Testis (tissue), 3 donors: ENCODE results near the gene CPEB4. TPM values are rescaled to one million over a fixed set of nuclear protein-coding genes. Genes with fewer than 3 reads are reported as not detected.
A peak's percentile ranks its signal among the peaks of the same experiment; 100 is the strongest.

Experiments
- DNase-seq: peaks from one replicate; pipeline ENCODE4 v3.0.0-alpha.2; 2019
- H3K27ac ChIP-seq, 2 donors: fragments of 200-600 bp; sonication (generic); one replicate each; pipeline ENCODE4 v1.5.1; 2019
- H3K27me3 ChIP-seq: fragments of 200-600 bp; sonication (generic); one replicate; pipeline ENCODE4 v1.5.1; 2019
- H3K36me3 ChIP-seq: fragments of 200-600 bp; sonication (generic); one replicate; pipeline ENCODE4 v1.5.1; 2017; ENCODE audit warnings: low read depth; ENCODE audit errors: missing control alignments
- H3K4me1 ChIP-seq: fragments of 200-600 bp; sonication (generic); one replicate; pipeline ENCODE4 v1.5.1; 2019
- H3K4me3 ChIP-seq, 2 donors: fragments of 200-600 bp; sonication (generic); one replicate each; pipeline ENCODE4 v1.5.1; 2017 to 2019
- H3K9me3 ChIP-seq: fragments of 200-600 bp; sonication (generic); one replicate; pipeline ENCODE4 v1.5.1; 2017
- CTCF ChIP-seq, 3 experiments: fragments of 450-650 bp in 2 of 3; fragments of 200-600 bp in 1 of 3; sonication (generic) in 1 of 3; IDR thresholded peaks; one replicate each; pipeline ENCODE4 v1.5.1; 2016 to 2019; ENCODE audit warnings: antibody characterized with exemption in 3 of 3, mild to moderate bottlenecking in 2 of 3, moderate library complexity in 1 of 3
- POLR2A ChIP-seq: fragments of 450-650 bp; IDR thresholded peaks from one replicate; pipeline ENCODE4 v1.6.1; 2017; ENCODE audit warnings: antibody characterized with exemption, mild to moderate bottlenecking, moderate library complexity
- WGBS, 2 donors: methylation state at CpG; one replicate each; pipeline ENCODE4 v1.1.5; 2018; 5-methylcytosine and 5-hydroxymethylcytosine counted together
- intact Hi-C: fragments of 100-400 bp; cut with DNase I; formaldehyde crosslinking; loops from one replicate; pipeline ENCODE4 v1.15.1; 2023; ENCODE audit warnings: low total_unique reads
- polyA plus RNA-seq: library from polyadenylated mRNA; stranded (reverse); fragments of 350-450 nt; fragmentation: Illumina TruSeq; extraction: RNeasy Lipid Tissue Mini Kit (QIAGEN cat#74804); gene quantifications from one replicate; pipeline ENCODE4 v1.2.3, GENCODE V29; 2014; ENCODE audit warnings: low read depth, low replicate concordance; ENCODE audit not compliant: insufficient read depth
- total RNA-seq, 2 donors: library from RNA; depleted of rRNA; stranded (reverse); fragments of >200 nt; gene quantifications; one replicate each; pipeline ENCODE4 v1.2.3, GENCODE V29; 2016

Gene CPEB4
- total and polyA plus RNA-seq, 3 donors from 2014 or later, result 29.4 to 64.4 (median 52.9) TPM

DNA sequence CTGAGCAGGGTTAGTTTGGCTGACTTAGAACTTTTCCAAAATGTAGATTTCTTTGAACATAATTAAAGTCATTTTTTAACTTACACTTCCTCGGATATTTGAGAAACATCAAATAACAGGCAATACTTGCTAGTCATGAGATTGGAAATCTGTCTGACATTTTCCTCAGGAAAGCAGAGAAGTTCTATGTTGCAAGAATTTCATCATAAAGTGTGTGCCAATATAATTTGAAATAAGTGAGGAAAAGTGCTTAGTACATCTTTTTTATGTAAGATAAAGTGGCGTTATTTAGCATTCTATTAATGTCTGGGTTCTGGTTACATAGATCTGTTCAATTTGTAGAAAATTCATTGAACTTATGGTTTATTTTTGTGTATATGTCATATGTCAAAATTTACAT lies 52.1 kb downstream of the CPEB4 start:
- no peak for DNase-seq
- no peak overlapping the region for H3K27ac ChIP-seq
- H3K36me3 ChIP-seq, result no peaks in the 10 kb centered on the region
- H3K4me3 ChIP-seq, result no peak overlapping the region
- intact Hi-C loops, result no loop called here
- TF ChIP-seq POLR2A, result no peak
- TF ChIP-seq CTCF (IDR thresholded peaks at IDR 0.05), result no peak
- WGBS, 2 donors, result 78 to 80% methylated on average over 2 of the region's 2 CpGs
- H3K4me1 ChIP-seq, result peaks cover 24% of the 10 kb centered on the region
- no peaks in the 10 kb centered on the region for H3K27me3 ChIP-seq
- no peaks in the 10 kb centered on the region for H3K9me3 ChIP-seq

DNA sequence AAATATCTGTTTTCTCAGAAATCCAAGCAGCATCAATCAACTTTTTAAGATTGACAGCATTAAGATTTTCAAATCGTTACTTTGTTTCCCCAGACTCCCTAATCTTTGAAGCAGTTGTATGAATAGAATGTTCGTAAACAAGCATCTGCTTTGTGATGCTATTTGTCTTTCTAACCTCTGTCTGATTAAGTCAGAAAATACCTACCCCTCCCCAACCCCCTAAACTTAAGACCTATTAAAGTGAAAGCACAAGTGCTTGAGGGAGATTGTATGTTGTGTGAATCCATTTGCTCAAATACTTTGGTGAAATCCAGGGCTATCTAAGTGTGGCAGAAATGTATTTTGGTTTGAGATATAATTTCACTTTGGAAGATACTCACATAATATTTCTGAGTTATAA lies 53.0 kb downstream of the CPEB4 start:
- H3K27ac ChIP-seq, result peak overlapping the region in 1 of 2 donors; percentile 23
- H3K4me3 ChIP-seq, result no peak overlapping the region
- peaks cover 24% of the 10 kb centered on the region for H3K4me1 ChIP-seq
- intact Hi-C loops, result no loop called here
- TF ChIP-seq CTCF (IDR thresholded peaks at IDR 0.05) (no peak), POLR2A (no peak)
- no peaks in the 10 kb centered on the region for H3K9me3 ChIP-seq
- H3K36me3 ChIP-seq, result no peaks in the 10 kb centered on the region
- H3K27me3 ChIP-seq, result no peaks in the 10 kb centered on the region
- no peak for DNase-seq
- 62 to 74% methylated on average over 2 of the region's 2 CpGs for WGBS, 2 donors

GRCh38 chr5:173941758-173942401 lies 53.7 kb downstream of the CPEB4 start:
- H3K9me3 ChIP-seq, result no peaks in the 10 kb centered on the region
- 84 to 88% methylated on average over 9 of the region's 9 CpGs for WGBS, 2 donors
- peak overlapping the region in 1 of 2 donors; percentile 23 for H3K27ac ChIP-seq
- no peaks in the 10 kb centered on the region for H3K36me3 ChIP-seq
- TF ChIP-seq CTCF (IDR thresholded peaks at IDR 0.05) (no peak), POLR2A (no peak)
- no peaks in the 10 kb centered on the region for H3K27me3 ChIP-seq
- intact Hi-C loops, result no loop called here
- H3K4me1 ChIP-seq, result peaks cover 24% of the 10 kb centered on the region
- DNase-seq, result no peak
- no peak overlapping the region for H3K4me3 ChIP-seq

GRCh38 chr5:173944511-173944910 lies 56.4 kb downstream of the CPEB4 start:
- no peak for DNase-seq
- TF ChIP-seq POLR2A (no peak), CTCF (IDR thresholded peaks at IDR 0.05) (no peak)
- H3K4me3 ChIP-seq, result no peak overlapping the region
- no peak overlapping the region for H3K27ac ChIP-seq
- peaks cover 24% of the 10 kb centered on the region for H3K4me1 ChIP-seq
- intact Hi-C loops, result no loop called here
- H3K9me3 ChIP-seq, result no peaks in the 10 kb centered on the region
- WGBS, 2 donors, result 51 to 69% methylated on average over 2 of the region's 2 CpGs
- no peaks in the 10 kb centered on the region for H3K27me3 ChIP-seq
- H3K36me3 ChIP-seq, result no peaks in the 10 kb centered on the region

DNA sequence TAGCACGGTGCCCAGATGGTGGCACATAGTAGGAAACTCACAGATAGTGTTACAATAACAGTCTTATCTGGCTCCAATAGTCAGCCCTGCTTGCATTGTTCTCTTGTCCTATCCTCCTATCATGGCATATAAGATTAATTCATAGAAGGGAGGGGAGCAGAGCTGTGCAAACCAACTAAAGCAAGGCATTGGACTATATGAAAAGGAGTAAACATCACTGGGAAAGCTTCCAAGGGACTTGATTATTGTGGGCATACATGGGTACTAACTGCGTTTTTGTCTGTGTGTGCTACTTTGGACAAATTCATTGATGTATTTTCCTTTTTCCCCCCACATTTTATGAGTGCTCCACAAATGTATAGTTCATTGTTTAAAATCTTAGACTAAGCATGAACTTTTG lies 57.0 kb downstream of the CPEB4 start:
- Histone ChIP-seq H3K36me3 (no peaks in the 10 kb centered on the region), H3K9me3 (no peaks in the 10 kb centered on the region), H3K4me3 (no peak overlapping the region), H3K4me1 (peaks cover 24% of the 10 kb centered on the region), H3K27me3 (no peaks in the 10 kb centered on the region), H3K27ac (no peak overlapping the region)
- intact Hi-C loops, result no loop called here
- 91 to 95% methylated on average over 2 of the region's 2 CpGs for WGBS, 2 donors
- DNase-seq, result no peak
- no peak for TF ChIP-seq CTCF (IDR thresholded peaks at IDR 0.05)
